Measurements from ENCODE around the gene RCCD1.
"Not testable (repeated sequence)": the region's sequence is repeated elsewhere in the genome, so short reads cannot be mapped to it uniquely, and the experiment has no call there.

The RCCD1 gene

DNA sequence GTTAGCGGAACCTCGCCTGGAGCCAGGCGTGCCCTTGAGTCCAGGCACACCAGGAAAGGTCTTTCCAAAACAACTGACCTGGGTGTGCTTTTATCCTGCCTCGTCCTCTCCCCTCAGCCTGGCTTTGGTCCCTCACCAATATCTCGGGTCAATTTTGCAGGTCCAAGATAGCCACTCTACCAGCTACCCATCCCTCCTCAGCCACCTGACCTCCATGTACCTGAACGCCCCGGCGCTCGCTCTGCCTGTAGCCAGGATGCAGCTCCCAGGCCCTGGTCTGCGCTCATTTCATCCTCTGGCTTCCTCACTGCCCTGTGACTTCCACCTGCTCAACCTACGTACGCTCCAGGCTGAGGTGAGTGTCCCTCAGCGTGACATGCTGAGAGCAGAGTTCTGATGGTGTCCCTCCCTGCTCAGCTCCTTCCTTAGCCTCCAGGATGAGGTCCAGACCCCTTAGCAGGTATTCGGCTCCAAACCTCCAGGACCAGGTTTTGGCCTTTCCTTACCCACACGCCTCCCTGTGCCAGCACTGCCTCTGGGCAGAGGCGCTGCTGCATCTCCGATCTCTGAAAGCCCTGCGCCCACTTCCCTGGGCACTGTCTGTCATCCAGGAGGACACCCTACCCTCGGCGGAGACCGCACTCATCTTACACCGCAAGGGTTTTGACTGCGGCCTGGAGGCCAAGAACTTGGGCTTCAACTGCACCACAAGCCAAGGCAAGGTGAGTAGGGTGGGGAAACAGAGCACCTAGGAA lies 36.5 kb upstream of the RCCD1 start:
- no peak for DNase-seq (ENCODE audit: low read depth)

DNA sequence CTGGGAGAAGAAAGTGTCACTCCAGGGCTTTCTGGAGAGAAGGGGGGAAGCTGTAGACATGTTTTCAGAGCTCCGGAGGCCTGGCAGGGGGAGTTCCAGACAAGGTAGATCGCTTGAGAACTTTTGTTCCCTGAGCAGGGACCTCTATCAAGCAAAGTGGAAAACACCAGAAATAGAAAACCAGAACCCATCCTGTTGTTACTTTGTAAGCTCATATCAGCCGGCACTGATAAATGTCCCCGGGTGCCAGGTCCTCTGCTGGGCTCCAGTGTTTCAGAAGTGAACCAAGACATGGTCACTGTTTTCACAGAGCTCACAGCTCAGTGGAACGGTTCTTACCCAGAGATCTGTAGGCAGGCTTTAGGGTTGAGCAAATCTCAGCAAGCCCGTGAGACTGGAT lies 35.8 kb upstream of the RCCD1 start:
- DNase-seq (ENCODE audit: low read depth) = no peak

GRCh38 chr15:90921887-90922286 lies 32.8 kb upstream of the RCCD1 start:
- no peak for DNase-seq (ENCODE audit: low read depth)

DNA sequence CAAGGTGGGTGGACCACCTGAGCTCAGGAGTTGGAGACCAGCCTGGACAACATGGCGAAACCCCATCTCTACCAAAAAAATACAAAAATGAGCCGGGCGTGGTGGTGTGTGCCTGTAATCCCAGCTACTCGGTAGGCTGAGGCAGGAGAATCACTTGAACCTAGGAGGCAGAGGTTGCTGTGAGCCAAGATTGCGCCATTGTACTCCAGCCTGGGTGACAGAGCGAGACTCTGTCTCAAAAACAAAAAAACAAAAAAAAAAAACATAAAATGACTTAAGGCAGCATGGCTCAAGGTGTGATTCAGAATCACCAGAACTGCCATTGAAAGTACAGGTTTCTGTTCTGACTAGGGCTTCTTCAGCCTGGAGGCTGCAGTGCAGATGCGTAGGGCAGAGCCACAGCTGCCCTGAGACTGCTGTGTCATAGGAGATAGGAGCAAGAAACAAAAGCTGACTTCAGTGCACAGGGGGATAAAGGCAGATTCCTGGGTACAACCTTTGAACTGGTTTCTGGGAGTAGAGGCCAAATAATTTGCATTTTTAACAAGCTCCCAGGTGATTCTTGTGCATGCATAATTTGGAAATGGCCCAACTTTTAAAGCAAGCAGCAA lies 31.9 kb upstream of the RCCD1 start:
- DNase-seq (ENCODE audit: low read depth) = not testable (repeated sequence)

GRCh38 chr15:90924375-90924774 lies 30.3 kb upstream of the RCCD1 start:
- no peak for DNase-seq (ENCODE audit: low read depth)

- not testable (repeated sequence) for DNase-seq (ENCODE audit: low read depth)
These were observed 27.9 kb upstream of the RCCD1 start for GRCh38 chr15:90926766-90927165.

DNA sequence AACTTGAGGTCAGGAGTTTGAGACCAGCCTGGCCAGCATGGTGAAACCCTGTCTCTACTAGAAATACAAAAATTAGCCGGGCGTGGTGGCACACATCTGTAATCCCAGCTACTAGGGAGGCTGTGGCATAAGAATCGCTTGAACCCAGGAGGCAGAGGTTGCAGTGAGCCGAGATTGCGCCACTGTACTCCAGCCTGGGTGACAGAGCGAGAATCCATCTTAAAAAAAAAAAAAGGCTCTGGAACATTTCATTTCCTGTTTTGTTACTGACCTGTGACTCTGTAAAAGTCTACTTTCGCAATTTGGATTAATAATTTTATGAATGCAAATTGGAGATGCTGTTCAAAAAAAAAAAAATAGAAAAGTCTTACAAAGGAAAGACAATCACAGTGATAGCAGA lies 26.6 kb upstream of the RCCD1 start:
- DNase-seq (ENCODE audit: low read depth) = not testable (repeated sequence)

- no peak for DNase-seq (ENCODE audit: low read depth)
These were observed 25.3 kb upstream of the RCCD1 start for GRCh38 chr15:90929246-90930019.

GRCh38 chr15:90930861-90931574 lies 23.7 kb upstream of the RCCD1 start:
- no peak for DNase-seq (ENCODE audit: low read depth)

DNA sequence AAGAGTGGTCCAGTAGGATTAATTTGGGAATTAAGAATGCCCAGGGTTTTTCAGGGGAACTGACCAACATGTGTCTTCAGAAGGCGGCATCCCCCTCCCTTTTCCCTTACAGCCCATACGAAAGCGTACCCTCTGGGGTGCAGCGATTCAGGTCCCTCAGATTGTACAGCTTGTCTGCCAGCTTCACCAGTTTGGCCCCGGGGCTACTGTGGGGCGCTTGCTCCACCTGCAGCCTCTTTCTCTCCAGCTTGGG lies 23.2 kb upstream of the RCCD1 start:
- no peak for DNase-seq (ENCODE audit: low read depth)

GRCh38 chr15:90931828-90932659 lies 22.6 kb upstream of the RCCD1 start, which contains the start of gene HDDC3:
TSS of gene HDDC3 (minus strand) at chr15:90932549. CDS start at chr15:90932540, 9 bp downstream.
- peak; percentile 90 for DNase-seq (ENCODE audit: low read depth)

- DNase-seq (ENCODE audit: low read depth) = no peak
These were observed 22.1 kb upstream of the RCCD1 start for GRCh38 chr15:90932660-90932991.

DNA sequence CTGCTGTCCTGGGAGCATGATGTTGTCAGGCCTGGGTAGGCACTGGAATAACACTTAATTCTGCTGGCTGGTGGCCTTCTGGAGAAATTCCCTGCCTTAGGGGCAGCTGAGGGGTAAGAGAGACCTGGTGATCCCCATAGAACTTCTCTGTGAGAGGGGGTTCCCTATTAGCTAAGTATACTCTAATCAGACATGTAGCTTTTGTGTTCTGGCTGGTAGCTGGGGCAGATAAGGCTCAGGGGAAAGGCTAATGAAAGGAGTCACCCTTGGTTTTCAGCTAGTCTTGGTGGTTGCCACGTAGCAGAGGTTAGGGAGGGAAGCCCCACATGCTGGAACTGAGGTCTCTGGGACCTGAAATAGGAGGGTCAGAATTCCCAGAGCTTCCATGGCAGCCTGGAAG lies 21.4 kb upstream of the RCCD1 start:
- DNase-seq (ENCODE audit: low read depth) = no peak

GRCh38 chr15:90934256-90934948 lies 20.3 kb upstream of the RCCD1 start:
- peak; percentile 81 for DNase-seq (ENCODE audit: low read depth)

- DNase-seq (ENCODE audit: low read depth) = peak; percentile 97
These were observed 19.5 kb upstream of the RCCD1 start, which contains the start of gene UNC45A for GRCh38 chr15:90934949-90935751. TSS of gene UNC45A (plus strand) at chr15:90935285. CDS start at chr15:90935325, 40 bp downstream.

- no peak for DNase-seq (ENCODE audit: low read depth)
These were observed 17.9 kb upstream of the RCCD1 start for GRCh38 chr15:90936823-90937222.

GRCh38 chr15:90938261-90938660 lies 16.4 kb upstream of the RCCD1 start:
- DNase-seq (ENCODE audit: low read depth) = no peak

GRCh38 chr15:90939756-90940155 lies 14.9 kb upstream of the RCCD1 start:
- DNase-seq (ENCODE audit: low read depth) = no peak

DNA sequence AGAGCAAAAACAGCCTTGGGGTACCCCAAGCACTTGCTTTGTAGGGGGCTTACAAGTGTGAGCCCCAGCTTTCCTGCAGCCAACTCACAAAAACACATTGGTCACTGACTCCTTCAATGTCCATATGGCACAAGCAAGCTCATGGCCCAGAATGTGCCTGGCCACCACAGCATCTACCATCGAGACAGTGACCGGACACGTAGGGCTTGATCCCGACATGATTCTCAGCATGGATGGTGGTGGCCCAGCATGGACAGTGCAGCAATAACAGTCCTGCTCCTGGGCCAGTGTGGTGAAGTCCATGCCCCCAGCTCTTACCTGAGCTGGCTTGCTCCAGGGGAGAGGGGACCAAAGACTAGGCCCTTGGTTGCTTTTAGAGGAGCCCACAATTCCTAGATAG lies 13.6 kb upstream of the RCCD1 start:
- no peak for DNase-seq (ENCODE audit: low read depth)

All from activated T-cell treated with anti-CD3 and anti-CD28 coated beads for 1 hour (primary cell).